HG03060 (cell line): Measurements from ENCODE around the gene ZBTB12.
"Not testable (repeated sequence)": the region's sequence is repeated elsewhere in the genome, so short reads cannot be mapped to it uniquely, and the experiment has no call there.

ENCODE experiments used
- ATAC-seq: cut with Tn5 transposase; IDR thresholded peaks from one replicate; pipeline ENCODE4 v1.9.1; 2021; ENCODE audit warnings: low read depth, moderate number of reproducible peaks; ENCODE audit not compliant: unreplicated experiment

Gene ZBTB12

DNA sequence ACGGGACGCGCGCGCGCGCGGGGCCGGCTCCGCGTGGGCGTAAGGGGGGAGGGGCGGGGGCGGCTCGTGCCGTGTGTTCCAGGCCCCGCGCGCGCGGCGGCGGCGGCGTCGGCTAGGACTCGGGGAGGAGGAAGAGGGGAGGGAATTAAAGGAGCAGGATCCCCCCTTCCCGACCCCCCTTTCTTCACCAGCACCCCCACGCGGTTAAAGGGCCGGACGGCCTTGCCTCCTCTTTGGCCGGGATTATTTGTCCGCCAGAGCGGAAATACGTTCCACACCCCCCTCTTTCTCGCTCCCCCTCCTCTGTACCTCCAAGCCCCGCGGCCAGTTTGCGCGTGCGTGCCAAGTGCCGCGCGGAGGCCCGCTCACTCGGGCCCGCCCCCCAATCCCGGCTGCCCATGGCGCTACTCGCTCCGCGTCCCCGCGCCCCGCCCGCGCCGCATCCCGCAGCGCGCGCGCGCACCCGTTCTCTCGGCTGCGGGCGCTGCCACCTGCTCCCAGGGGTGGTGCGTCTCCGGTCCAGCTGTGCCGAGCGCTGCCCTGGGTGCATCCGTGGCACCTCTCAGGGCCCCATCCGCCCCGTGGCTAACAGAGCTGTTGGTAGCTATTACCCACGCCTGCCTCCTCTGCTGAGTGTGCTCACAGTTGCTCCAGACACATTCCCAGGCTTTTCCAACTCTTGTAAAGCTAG lies at the start of gene ZBTB12:
Gene ZBTB12 (minus strand): TSS at position 134 of the 691 bp plus-strand sequence. CDS start 781 bp downstream, outside the sequence.
- no peak for ATAC-seq

DNA sequence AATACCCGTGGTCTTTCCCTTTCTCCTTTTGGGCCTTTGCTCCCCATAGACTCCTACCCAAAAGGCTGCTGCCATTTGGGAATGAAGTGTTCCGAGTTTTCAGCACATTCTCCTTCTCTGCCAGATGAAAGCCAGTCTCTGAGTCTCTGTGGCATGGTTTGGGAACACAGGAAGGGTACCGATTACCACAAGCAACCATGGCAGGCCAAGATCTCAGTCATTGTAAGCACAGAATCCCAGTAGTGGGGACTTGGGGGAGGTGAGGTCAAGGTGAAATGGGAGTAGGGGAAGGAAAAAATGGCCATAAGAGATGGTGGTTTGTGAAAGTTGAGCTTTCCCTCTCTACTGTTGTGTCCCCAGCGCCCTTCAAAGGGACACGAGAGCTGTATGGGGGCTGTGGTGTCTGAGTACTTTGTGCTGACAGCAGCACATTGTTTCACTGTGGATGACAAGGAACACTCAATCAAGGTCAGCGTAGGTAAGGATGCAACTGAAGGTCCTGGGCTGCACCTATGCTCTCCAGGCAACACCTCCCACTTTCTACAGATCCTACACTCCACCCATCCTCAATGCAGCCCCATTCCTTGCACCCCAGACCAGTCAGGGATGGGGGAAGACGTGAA lies 48.2 kb upstream of the ZBTB12 start:
- ATAC-seq = no peak

DNA sequence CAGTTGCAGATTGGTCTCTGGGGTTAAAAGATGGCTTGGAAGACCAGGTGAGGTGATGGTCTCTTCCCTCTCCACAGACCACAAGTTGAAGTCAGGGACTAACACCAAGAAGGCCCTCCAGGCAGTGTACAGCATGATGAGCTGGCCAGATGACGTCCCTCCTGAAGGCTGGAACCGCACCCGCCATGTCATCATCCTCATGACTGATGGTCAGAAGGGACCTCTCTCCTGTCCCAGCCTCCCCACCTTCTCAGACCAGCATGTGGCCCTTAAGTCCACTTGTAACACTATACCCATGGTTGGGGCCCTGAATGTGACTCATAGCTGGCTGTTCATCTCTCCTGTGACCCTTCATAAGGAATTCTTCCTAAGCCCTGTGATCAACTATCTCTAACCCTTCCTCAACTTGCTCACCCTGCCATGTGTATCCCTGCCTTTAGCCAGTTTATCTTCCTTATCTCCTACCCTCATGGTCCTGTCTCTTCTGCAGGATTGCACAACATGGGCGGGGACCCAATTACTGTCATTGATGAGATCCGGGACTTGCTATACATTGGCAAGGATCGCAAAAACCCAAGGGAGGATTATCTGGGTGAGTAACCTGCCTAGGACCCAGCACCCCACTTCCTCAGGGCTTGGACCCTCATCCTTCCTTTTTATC lies 47.0 kb upstream of the ZBTB12 start:
- no peak for ATAC-seq

DNA sequence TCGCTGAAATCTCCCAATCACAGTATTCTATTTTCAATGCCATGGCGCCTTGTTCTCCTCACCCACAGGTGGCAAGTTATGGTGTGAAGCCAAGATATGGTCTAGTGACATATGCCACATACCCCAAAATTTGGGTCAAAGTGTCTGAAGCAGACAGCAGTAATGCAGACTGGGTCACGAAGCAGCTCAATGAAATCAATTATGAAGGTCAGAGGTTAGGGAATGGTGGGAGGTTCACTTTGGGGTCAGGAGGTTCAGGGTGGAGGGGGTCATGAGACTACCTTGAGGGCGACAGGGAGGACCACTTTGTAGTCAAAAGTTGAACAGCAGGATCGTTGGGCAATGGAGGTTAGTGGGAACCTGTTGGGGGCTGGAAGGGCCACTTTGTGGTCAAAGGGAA lies 46.4 kb upstream of the ZBTB12 start:
- no peak for ATAC-seq

- ATAC-seq = no peak
These were observed 46.0 kb upstream of the ZBTB12 start for GRCh38 chr6:31947864-31948263.

- no peak for ATAC-seq
These were observed 45.3 kb upstream of the ZBTB12 start for GRCh38 chr6:31947070-31947675.

GRCh38 chr6:31946370-31946885 lies 44.5 kb upstream of the ZBTB12 start:
- ATAC-seq = no peak

GRCh38 chr6:31945507-31946369 lies 43.9 kb upstream of the ZBTB12 start, which contains the start of gene CFB:
CFB (plus strand) TSS chr6:31946095; CDS start chr6:31946222, 127 bp downstream.
- ATAC-seq = no peak

- ATAC-seq = no peak
These were observed 43.2 kb upstream of the ZBTB12 start for GRCh38 chr6:31945154-31945506.

DNA sequence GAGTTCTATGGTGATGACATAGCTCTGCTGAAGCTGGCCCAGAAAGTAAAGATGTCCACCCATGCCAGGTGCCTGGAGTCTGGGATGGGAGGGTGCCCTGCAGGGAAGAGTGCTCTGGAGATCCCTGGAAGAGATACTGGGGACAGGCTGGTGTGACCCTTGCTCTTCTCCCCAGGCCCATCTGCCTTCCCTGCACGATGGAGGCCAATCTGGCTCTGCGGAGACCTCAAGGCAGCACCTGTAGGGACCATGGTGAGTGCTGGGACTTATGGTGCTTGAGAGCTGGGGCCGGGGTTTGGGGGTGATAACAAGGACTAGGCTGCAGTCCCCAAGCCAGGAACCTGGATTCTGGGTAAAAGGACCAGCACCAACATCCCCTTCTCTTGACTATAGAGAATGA lies 41.9 kb upstream of the ZBTB12 start:
- ATAC-seq = no peak

DNA sequence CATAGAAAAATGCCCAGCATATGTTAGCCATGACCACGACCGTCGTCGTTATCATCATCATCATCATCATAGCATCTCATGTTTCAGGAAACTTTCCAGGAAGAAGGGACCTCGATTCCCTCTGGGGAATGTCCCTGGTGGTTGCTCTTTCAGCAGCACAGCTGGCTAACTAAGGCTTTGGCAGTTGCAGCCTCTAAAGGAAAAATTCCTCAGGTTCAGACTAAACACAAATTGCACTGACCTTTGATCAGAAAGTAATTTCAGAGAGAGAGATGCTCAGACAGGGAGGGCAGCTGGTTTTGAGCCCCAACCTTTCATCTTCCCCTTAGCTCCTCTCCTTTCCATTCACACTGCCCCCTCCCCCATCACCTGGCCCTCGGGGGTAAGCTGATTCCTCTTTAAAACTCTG lies 38.4 kb upstream of the ZBTB12 start:
- no peak for ATAC-seq

DNA sequence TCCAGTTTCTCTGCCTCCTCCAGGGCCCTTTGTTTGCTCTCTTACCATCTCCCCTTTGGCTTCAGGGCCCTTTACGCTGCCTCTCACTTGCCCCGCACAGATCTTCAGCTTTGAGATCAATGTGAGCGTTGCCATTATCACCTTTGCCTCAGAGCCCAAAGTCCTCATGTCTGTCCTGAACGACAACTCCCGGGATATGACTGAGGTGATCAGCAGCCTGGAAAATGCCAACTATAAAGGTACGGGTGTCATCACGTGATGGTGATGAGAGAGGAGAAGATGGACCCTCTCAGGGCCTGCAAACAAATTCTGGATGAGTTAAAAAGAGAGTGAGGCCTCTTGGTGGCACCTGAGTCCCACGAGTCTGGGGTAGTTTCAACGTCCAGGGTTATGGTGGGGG lies 33.9 kb upstream of the ZBTB12 start:
- no peak for ATAC-seq

DNA sequence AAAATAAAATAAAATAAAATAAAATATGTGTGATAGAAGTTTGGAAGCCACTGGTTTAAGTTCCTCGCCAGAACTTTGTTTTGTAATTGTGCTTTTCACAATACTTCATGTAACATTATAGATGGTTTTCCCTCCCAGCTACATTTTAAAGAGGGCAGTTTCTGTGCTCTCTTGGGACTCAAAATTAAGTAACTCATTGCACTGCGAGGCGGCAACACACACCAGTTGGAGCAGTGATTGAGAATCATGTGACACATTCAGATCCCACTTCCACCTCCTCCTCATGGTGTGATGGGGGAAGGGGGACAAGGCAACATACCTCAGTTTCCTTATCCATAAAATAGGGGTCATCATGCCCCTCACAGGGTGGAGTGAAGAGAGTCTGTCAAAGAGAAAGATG lies 33.1 kb upstream of the ZBTB12 start:
- ATAC-seq = no peak

DNA sequence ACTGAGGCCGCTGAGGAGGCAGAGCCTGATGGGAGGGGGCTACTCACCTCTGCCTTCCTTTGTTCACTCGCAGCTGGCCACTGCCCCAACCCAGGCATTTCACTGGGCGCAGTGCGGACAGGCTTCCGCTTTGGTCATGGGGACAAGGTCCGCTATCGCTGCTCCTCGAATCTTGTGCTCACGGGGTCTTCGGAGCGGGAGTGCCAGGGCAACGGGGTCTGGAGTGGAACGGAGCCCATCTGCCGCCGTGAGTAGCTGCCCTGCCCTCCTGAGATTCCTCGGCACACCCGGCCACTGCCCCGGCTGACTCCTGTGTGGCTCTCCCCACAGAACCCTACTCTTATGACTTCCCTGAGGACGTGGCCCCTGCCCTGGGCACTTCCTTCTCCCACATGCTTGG lies 31.7 kb upstream of the ZBTB12 start:
- no peak for ATAC-seq

DNA sequence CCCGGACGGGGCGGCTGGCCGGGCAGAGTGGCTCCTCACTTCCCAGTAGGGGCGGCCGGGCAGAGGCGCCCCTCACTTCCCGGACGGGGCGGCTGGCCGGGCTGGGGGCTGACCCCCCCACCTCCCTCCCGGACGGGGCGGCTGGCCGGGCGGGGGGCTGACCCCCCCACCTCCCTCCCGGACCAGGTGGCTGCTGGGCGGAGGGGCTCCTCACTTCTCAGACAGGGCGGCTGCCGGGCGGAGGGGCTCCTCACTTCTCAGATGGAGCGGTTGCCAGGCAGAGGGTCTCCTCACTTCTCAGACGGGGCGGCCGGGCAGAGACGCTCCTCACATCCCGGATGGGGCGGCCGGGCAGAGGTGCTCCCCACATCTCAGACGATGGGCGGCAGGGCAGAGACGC lies 30.3 kb upstream of the ZBTB12 start:
- ATAC-seq = not testable (repeated sequence)

GRCh38 chr6:31930962-31931361 lies 29.1 kb upstream of the ZBTB12 start:
- ATAC-seq = no peak

DNA sequence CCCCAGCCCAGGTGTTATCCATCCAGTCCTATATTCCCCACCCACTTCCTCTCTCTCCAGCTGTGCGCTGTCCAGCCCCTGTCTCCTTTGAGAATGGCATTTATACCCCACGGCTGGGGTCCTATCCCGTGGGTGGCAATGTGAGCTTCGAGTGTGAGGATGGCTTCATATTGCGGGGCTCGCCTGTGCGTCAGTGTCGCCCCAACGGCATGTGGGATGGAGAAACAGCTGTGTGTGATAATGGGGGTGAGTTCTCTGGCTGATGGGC lies 26.7 kb upstream of the ZBTB12 start:
- ATAC-seq = no peak

DNA sequence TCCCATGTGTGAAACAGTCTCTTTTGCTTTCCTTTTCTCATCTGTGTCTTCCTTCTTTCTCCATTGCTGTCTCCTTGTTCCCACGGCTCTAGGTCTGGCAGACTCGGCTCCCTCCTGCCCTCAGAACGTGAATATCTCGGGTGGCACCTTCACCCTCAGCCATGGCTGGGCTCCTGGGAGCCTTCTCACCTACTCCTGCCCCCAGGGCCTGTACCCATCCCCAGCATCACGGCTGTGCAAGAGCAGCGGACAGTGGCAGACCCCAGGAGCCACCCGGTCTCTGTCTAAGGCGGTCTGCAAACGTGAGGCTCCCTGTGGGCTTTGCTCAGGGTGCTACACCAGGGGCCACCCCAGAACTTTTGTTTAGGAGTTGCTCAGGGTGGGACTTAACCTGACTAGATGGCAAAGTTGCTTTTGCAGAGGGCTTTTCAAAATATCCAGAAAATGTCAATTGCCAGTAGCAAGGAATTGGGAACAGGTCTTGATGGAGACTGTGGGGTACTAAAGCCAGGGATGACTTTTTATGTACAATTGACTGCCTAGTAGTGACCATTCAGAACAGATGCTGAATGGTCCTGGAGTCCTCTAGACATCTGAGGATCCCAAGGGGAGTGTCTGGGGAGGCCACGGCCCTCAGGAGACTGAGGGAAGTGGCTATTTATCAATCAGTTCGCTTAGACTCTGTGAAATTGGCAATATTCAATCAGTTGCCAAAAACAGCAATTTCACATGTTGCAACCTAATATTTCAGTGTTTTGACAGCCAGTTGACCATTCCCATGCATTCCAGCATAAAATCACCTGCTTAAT lies 26.2 kb upstream of the ZBTB12 start:
- no peak for ATAC-seq

DNA sequence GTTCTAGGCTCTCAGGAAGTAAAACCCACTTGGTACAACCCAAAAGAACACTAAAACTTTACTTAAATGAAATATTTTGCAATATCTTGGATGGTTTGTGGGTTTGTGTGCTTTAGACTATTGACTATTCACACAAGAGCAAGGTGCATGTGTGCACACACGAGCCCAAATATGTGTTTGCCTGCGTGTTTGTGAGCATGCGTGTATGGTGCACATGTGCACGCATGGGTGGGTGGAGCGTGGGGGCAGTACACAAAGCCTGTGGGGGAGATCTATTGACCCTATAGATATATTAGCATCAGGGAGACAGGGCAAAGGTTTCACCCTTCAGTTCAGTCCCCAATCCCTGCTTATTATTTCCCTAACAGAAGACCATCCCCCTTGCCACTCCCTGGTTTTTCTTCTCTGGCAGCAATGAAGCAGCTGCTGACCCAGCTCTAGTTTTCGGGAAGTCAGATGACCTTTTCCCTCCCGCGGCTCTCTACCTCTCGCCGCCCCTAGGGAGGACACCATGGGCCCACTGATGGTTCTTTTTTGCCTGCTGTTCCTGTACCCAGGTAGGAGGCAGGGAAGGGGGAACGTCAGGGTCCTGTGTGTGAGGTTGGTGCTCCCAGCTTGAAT lies 25.5 kb upstream of the ZBTB12 start, which contains the start of gene C2:
Gene C2 (plus strand): TSS at position 476 of the 621 bp plus-strand sequence. CDS start 36 bp downstream, at position 512.
- no peak for ATAC-seq
